Chondrocyte (in vitro differentiated cells): ENCODE results near the gene POFUT2. TPM values are rescaled to one million over a fixed set of nuclear protein-coding genes. Genes with fewer than 3 reads are reported as not detected.

Experiments
- DNase-seq: peaks from one replicate; pipeline ENCODE4 v3.0.0; 2021; ENCODE audit warnings: mixed read lengths, low spot score
- H3K27ac Mint-ChIP-seq: one replicate; pipeline ENCODE4 v1.8.0; 2021; ENCODE audit warnings: mild to moderate bottlenecking, moderate library complexity, mixed read lengths; ENCODE audit not compliant: unreplicated experiment
- H3K27me3 Mint-ChIP-seq: 2 replicates; pipeline ENCODE4 v1.8.0; 2021; ENCODE audit warnings: low read depth, mixed read lengths
- H3K36me3 Mint-ChIP-seq: 2 replicates; pipeline ENCODE4 v1.8.0; 2021; ENCODE audit warnings: low read depth, mixed read lengths
- H3K4me1 Mint-ChIP-seq: 2 replicates; pipeline ENCODE4 v1.8.0; 2021; ENCODE audit warnings: low read depth, mild to moderate bottlenecking, mixed read lengths
- H3K4me3 Mint-ChIP-seq: one replicate; pipeline ENCODE4 v1.8.0; 2021; ENCODE audit warnings: mild to moderate bottlenecking, moderate library complexity, mixed read lengths; ENCODE audit not compliant: unreplicated experiment
- H3K9me3 Mint-ChIP-seq: 2 replicates; pipeline ENCODE4 v1.8.0; 2021; ENCODE audit warnings: low read depth, mixed read lengths
- total RNA-seq: library from RNA; stranded (reverse); gene quantifications from 3 replicates; pipeline ENCODE4 v1.2.1, GENCODE V29; 2021
- TF ChIP-seq, protein P1 (sequence below): fragments of 200-600 bp; sonication (generic); IDR thresholded peaks from 2 replicates; pipeline ENCODE4 v1.5.0; 2021; ENCODE audit warnings: antibody characterized with exemption, mild to moderate bottlenecking, moderate library complexity

POFUT2 gene
- total RNA-seq, 1 donor from 2014 or later, result 73.6 TPM

DNA sequence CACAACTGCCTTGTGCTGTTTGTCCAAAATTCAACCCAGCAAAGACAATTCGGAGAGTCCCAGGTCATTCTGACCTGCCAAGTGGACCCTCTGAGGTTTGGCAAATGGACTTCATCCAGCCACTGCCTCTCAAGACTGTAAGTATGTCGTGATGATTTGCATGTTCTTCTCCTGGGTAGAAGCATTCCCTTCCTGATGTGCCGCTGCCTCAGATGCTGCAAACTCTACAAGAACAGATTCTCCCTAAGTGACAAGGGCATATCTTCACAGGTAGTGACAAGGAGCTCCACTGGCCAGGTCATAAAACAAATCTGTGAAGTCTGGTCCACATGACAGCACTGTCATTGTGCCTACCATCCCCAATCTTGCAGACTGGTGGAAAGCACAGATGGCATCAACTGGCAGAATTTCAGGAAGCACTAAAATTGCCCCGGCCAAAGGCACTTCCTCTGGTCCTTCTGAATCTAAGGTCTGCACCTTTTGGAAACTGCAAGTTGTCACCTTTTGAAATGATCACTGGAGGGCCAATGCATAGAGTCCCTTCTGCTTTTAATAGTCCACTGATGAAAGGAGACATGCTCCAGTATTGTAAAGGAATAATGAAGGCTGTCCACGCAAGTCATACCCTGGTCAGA lies 27.4 kb downstream of the POFUT2 start:
- Mint-ChIP-seq H3K27ac (no peak overlapping the region), H3K9me3 (no peaks in the 10 kb centered on the region), H3K4me3 (no peak overlapping the region), H3K4me1 (peaks cover 3% of the 10 kb centered on the region), H3K27me3 (no peaks in the 10 kb centered on the region), H3K36me3 (peaks cover 20% of the 10 kb centered on the region)
- DNase-seq, result no peak
- TF ChIP-seq, protein P1, sequence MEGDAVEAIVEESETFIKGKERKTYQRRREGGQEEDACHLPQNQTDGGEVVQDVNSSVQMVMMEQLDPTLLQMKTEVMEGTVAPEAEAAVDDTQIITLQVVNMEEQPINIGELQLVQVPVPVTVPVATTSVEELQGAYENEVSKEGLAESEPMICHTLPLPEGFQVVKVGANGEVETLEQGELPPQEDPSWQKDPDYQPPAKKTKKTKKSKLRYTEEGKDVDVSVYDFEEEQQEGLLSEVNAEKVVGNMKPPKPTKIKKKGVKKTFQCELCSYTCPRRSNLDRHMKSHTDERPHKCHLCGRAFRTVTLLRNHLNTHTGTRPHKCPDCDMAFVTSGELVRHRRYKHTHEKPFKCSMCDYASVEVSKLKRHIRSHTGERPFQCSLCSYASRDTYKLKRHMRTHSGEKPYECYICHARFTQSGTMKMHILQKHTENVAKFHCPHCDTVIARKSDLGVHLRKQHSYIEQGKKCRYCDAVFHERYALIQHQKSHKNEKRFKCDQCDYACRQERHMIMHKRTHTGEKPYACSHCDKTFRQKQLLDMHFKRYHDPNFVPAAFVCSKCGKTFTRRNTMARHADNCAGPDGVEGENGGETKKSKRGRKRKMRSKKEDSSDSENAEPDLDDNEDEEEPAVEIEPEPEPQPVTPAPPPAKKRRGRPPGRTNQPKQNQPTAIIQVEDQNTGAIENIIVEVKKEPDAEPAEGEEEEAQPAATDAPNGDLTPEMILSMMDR, result no peak

DNA sequence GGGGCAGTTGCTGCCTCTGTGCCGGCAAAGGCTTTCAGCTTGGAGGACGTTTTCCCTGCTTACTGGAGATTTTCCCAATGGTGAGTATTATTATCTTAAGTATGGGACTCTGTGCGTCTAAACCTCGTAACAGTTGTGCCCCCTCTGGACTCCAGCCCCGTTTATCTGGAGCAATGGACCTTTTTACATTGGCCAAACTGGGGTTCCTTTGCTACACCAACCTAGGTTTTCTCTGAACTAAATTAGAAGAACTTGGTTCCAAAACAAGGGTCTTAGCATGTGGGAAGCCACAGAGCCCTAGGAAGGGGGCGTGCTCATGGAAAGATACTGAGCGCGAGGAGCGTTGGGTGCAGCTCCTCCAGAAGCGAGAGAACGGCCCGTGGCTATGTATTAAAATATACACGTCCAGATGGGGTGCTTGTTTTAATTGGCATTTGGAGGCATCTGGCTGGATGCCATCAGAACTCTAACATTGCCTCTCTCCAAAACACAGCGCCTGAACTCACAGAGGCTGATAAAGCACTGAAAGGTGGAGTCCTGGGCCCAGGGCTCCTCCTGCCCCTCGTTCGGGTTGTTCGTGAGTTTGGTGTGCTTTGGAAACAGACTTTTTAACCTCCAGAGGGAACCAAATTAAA lies 28.4 kb downstream of the POFUT2 start:
- Mint-ChIP-seq H3K9me3 (no peaks in the 10 kb centered on the region), H3K27me3 (peaks cover 4% of the 10 kb centered on the region), H3K27ac (no peak overlapping the region), H3K36me3 (peaks cover 17% of the 10 kb centered on the region), H3K4me1 (peaks cover 3% of the 10 kb centered on the region), H3K4me3 (no peak overlapping the region)
- TF ChIP-seq, protein P1, result no peak
- no peak for DNase-seq

DNA sequence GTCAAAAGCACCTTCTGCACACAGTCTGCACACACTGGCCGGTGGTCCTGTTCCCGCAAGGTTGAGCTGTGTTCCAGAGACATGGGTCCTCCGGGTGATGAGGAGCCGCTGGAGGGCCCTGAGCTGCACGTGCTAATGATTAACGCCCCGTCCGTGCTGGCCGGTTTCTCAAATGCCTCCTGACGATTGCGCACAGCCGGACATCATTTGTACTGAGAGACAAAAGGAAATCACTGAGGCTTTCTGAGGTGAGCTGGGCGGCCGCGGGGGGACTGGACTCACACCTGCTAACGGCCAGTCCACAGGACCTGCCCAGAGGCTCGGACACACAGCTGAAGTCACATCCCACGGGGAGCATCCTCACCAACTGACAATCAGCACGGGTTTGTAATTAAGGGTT lies 29.2 kb downstream of the POFUT2 start:
- peaks cover 4% of the 10 kb centered on the region for H3K4me1 Mint-ChIP-seq
- DNase-seq, result no peak
- H3K27me3 Mint-ChIP-seq, result peaks cover 4% of the 10 kb centered on the region
- H3K9me3 Mint-ChIP-seq, result no peaks in the 10 kb centered on the region
- no peak overlapping the region for H3K27ac Mint-ChIP-seq
- peaks cover 8% of the 10 kb centered on the region for H3K36me3 Mint-ChIP-seq
- TF ChIP-seq, protein P1, result no peak
- no peak overlapping the region for H3K4me3 Mint-ChIP-seq

DNA sequence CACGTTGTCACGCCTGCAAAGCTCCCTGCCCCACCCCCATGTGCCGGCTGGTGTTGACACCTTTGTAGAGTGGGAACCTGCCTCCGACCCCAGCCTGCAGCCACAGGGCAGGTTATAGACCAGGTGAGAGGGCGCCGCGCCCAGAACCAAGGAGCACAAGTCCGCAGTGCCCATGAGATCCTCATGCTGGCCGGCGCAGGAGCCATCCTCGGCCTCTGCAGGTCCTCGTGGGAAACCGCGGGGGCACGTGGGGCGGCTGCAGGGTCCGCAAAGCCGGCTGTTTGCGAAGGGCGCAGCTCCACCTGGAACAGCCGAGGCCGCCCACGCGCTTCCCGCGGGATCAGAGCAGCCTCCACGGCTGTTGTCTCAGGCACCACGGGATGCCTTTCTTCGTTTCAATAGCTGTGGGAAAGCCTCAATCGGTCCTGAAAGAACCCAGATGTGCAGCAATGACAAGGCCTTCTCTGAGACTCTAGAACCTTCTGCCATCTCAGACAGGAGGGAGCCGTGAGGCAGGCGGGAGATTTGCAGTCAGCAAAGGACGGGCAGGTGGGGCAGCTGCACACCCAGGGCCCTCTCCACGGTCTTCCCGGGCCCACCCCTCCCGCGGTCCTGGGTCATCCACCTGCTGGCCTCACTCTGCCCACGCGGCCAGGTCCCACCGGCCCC lies 29.9 kb downstream of the POFUT2 start:
- Mint-ChIP-seq H3K27ac (no peak overlapping the region), H3K27me3 (peaks cover 4% of the 10 kb centered on the region), H3K4me3 (no peak overlapping the region), H3K4me1 (peaks cover 8% of the 10 kb centered on the region), H3K9me3 (no peaks in the 10 kb centered on the region), H3K36me3 (peaks cover 4% of the 10 kb centered on the region)
- TF ChIP-seq, protein P1, result no peak
- DNase-seq, result no peak

DNA sequence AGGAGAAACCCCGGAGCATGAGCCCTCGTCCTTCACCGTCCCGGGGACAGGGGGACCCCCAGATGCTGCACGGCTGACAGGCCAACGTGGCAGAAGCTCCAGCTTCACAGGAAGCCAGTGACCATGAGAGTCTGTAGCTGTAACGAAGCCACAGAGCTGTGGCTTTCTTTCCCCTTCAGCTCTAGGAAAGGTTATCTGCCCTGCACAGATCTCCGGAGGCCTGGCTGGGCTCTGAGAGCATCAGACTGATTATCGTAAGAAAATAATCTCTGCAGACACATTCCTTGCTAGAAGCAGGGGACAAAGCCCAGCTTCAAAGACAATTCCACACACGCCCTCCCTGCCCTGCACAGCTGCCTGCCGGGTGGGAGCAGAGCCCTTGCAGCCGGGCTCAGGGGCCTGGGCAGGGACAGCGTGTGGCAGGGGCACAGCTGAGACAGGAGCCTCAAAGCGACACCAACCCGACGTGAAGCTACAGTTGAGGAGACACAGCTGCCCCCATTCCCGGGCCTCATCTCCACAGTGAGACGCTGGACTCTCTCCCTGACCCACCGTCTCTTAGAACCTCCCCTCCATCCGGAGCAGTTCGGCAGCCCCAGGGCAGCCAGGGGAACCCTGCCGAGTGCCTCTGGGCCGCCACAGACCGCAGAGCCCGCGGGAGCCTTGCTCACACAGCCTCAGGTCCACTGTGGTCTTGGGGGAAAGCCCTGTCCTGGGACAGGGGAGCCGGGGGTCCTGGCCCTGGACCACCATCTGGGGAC lies 30.6 kb downstream of the POFUT2 start:
- Mint-ChIP-seq H3K27me3 (peaks cover 4% of the 10 kb centered on the region), H3K4me3 (no peak overlapping the region), H3K36me3 (no peaks in the 10 kb centered on the region), H3K27ac (no peak overlapping the region), H3K9me3 (no peaks in the 10 kb centered on the region), H3K4me1 (peaks cover 8% of the 10 kb centered on the region)
- TF ChIP-seq, protein P1, result no peak
- peak; percentile 69 for DNase-seq
